Left renal cortex interstitium (tissue), 4 donors: ENCODE measurements around the gene ZNF646. TPM values are rescaled to one million over a fixed set of nuclear protein-coding genes. Genes with fewer than 3 reads are reported as not detected.
A peak's percentile ranks its signal among the peaks of the same experiment; 100 is the strongest.

Experiments
- DNase-seq, 4 donors: peaks; one replicate each; pipeline ENCODE4 v3.0.0-alpha.2; 2013; ENCODE audit warnings: low read depth in 4 of 4, low spot score in 2 of 4, missing footprints in 1 of 4
- polyA plus RNA-seq, 4 donors: library from polyadenylated mRNA; unstranded; fragments of 120-200 nt; gene quantifications; one replicate each; pipeline ENCODE4 v1.2.1, GENCODE V29; 2013; ENCODE audit not compliant: insufficient read length in 4 of 4

Gene ZNF646
- polyA plus RNA-seq, 4 donors: 11.0 to 19.1 (median 12.5) TPM

- DNase-seq: no peak
These were observed 32.6 kb downstream of the ZNF646 start for GRCh38 chr16:31106509-31107464.

DNA sequence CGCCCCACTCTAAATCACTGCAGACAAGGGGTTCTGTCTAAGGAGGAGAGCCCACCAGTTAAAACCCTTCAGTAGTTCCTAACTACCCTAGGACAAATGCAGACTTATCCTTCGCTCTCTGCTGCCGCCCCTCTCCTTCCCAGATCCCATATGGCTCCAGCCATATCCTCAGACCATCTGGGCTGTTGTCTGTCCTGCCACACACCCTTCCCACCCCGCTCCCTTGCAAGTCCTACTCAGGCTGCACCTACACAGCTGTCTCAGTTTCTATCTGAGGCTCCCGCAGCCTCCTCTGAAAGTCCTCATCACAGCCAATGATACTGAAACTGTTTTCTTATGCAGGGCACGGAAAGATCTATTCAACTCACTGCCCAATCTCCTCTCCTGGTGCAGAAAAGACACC, 33.2 kb downstream of the ZNF646 start:
- DNase-seq: no peak

- no peak for DNase-seq
These were observed 34.0 kb downstream of the ZNF646 start, which contains the start of gene BCKDK for GRCh38 chr16:31108035-31108793. Gene BCKDK (plus strand): TSS chr16:31108386. CDS start chr16:31109224, 838 bp downstream.

DNA sequence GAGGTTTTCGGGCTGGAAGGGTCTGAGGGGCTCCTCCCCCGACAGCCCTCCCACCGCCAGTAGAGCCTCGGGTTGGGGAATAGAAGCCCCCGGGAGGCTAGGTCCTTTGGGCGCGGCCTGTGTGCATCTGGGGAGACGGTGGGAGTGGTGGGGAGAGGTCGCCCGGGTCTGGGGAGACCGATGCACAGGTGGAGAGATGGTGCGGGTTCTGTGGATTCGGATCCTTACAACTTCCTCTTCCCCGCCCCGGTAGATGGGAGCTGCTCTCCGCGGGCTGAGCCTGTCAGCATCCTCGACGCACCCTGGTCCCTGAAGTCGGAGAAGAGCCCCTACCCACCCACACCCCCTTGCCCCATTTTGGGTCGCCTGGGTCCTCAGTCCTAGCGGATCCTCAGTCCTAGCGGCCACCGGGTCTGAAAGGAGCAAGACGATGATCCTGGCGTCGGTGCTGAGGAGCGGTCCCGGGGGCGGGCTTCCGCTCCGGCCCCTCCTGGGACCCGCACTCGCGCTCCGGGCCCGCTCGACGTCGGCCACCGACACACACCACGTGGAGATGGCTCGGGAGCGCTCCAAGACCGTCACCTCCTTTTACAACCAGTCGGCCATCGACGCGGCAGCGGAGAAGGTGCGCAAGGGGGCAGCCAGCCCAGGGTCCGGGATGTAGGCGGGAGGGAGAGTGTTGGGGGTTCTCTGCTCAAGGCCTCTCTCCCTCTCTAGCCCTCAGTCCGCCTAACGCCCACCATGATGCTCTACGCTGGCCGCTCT, 34.8 kb downstream of the ZNF646 start:
- DNase-seq: no peak

DNA sequence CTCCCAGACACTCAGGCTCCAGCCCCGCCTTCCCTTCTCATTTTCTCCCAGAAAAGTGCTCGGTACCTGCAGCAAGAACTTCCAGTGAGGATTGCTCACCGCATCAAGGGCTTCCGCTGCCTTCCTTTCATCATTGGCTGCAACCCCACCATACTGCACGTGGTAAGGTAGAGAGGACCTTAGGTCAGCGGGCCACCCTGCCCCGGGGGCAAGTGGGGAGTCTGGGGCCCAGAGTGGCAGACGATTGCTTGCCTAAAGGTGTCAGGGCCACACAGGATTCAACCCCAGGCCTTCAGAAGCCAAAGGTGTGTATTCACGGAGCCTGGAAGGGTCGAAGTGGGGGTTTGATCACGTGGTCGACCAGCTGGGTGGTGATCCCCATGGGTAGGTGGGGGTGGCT, 35.4 kb downstream of the ZNF646 start:
- DNase-seq: no peak

GRCh38 chr16:31110106-31111034, 36.1 kb downstream of the ZNF646 start:
- DNase-seq: no peak

DNA sequence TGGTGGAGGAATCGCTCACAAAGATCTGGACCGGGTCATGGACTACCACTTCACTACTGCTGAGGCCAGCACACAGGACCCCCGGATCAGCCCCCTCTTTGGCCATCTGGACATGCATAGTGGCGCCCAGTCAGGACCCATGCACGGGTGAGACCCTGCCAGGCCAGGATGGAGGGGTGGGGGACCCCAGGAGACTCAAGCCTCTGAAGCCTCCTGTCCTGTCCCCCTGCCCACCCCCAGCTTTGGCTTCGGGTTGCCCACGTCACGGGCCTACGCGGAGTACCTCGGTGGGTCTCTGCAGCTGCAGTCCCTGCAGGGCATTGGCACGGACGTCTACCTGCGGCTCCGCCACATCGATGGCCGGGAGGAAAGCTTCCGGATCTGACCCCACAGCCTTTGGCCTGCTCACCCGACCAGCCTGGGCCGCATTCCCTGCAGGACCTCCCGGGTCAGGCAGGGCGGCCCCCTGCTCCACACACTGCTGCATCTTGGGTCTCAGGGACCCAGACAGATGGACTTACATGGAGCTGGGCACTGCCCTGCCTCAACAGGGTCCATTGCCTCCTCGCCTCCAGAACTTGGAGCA, 37.8 kb downstream of the ZNF646 start:
- no peak for DNase-seq

DNA sequence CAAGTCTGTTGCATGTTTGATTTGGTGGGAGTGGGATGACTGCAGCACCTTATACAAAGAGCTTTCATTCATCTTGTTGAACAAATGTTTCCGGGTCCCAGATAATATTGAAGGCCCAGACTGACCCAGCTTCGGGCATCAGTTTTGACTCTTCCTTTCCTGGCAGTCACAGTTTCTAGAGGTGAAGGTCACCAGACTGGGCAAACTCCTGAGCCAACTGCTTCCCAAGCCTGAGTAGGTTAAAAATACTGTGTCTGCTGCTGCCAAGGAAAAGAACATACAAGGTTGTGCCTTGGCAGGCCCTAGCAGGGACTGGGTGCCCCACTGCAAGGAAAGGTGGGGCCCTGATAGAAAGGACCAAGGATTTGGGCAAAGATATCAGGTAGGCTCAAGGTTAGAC, 38.5 kb downstream of the ZNF646 start:
- no peak for DNase-seq

GRCh38 chr16:31113121-31114120, 39.2 kb downstream of the ZNF646 start:
- no peak for DNase-seq

- DNase-seq: no peak
These were observed 40.2 kb downstream of the ZNF646 start for GRCh38 chr16:31114468-31114867.

DNA sequence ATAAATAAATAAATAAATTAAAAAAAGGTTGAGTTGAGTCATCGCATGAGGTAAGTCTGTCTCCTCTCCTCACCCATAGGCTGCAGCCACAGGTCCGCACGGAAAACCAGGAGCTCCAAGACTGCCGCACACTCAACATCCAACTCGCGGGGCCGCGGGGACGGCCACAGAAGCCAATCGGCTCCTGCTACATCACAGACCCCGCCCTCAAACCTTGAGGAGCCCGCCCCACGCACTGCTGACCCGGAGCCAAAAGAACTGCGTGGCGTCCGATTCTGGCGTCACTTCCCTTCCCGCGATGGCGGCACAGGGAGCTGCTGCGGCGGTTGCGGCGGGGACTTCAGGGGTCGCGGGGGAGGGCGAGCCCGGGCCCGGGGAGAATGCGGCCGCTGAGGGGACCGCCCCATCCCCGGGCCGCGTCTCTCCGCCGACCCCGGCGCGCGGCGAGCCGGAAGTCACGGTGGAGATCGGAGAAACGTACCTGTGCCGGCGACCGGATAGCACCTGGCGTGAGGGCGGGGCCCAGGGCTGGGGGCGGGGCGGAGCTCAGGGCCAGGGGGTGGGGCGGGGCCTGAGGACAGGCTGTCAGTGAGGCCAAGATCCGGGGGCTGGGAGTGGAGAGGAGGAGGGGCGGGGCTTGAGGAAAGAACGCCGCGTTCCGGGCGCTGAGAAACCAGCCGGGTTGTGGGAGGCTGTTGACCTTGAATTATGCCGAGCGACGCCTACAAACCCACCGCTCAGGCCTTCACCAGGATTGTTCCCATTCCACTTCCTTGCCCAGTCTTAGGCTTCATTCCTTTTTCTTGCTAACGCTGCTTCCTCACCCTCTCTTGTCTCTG, 43.4 kb downstream of the ZNF646 start, which contains the start of gene KAT8:
KAT8 (plus strand) TSS at position 281 of the 839 bp plus-strand sequence; CDS start at position 299, 18 bp downstream.
- peak; percentile 87 to 98 (median 94) for DNase-seq

GRCh38 chr16:31118223-31119155, 44.3 kb downstream of the ZNF646 start:
- no peak for DNase-seq

- DNase-seq: no peak
These were observed 45.9 kb downstream of the ZNF646 start for GRCh38 chr16:31120129-31120528.

GRCh38 chr16:31125844-31126243, 51.6 kb downstream of the ZNF646 start:
- DNase-seq: no peak

- no peak for DNase-seq
These were observed 53.0 kb downstream of the ZNF646 start for GRCh38 chr16:31127182-31127581.
